Measurements from ENCODE around the gene OR4S2.

DNA sequence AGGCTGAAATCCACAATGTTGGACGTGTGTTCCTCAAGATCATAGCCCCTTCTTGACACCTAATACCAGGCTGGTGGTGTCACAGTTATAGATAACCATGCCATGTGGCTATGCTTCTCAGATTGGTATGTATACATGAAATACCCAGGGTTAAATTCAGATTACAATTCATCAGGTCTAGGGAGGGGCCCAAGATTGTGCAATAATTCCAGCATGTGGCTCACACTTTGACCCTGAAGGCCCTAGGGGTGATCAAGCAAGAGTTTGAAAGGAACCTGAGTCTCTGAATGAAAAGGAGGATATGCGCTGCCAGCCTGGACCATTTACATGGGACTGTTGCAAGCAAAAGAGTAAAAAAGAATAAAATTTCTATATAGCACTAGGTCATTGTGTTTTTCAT, 21.2 kb downstream of the OR4S2 start:
- TF ChIP-seq CTCF (conservative IDR thresholded peaks at IDR 0.05 in 1 of 2, IDR thresholded peaks at IDR 0.05 in 1 of 2; ENCODE audit: low read depth in 1 of 2, low read length in 2 of 2) (no peak), EZH2 (IDR thresholded peaks at IDR 0.05; ENCODE audit: low read length, missing control alignments) (no peak)

Measured in fibroblast of lung (primary cell).